ENCODE results near the gene TGM5. TPM values are rescaled to one million over a fixed set of nuclear protein-coding genes. Genes with fewer than 3 reads are reported as not detected.

The TGM5 gene
- total RNA-seq, 2 donors from 2014 or later = 0.56 to 1.0 TPM

GRCh38 chr15:43225950-43226255 is 40.8 kb downstream of the TGM5 start:
- DNase-seq (ENCODE audit: low spot score) = peak; percentile 55
- intact Hi-C loops (cut with DNase I) = loop anchor here (2.0 to 5.0 kb wide), 2 partner anchors 59 to 1104 kb away; no protein-coding TSS in a partner anchor

DNA sequence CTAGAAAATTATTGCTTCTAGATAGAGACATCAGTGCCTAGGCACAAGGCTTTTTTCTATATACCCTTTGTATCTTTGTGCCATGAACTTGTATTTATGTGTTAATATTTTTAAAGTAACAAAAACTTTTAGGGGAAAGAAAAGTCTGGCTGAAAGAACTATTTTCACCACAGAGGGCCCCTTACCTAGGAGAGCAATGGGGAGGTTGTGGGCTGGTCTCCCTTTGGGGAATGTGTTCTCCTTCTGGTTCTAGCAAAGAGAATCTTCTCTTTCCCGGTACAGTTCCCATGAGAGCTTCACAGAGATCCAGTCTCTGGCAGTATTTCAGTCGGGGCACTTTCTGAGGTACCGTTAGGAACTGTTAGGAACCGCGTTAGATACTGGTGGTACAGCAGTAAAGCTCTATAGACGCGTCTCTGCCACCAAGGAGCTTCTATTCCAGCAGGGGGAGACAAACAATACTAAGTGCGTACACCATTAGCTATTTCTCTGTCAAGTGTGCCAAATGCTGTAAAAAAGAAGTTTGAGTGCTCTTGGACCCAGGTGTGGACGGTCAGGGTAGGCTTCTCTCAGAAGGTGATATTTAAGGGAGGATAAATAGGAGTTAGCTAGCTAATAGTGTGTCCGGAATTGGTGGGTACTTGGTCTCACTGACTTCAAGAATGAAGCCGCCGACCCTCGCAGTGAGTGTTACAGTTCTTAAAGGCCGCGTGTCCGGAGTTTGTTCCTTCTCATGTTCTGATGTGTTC is 41.4 kb downstream of the TGM5 start:
- intact Hi-C loops (cut with DNase I) = loop anchor here in 1 of 2 donors (5.0 kb wide), 1 partner anchor 1103 kb away; no protein-coding TSS in a partner anchor

GRCh38 chr15:43221422-43221821 is 45.3 kb downstream of the TGM5 start:
- DNase-seq (ENCODE audit: low spot score) = no peak
- intact Hi-C loops (cut with DNase I) = no loop called here

More for the DNA sequence above, 41.4 kb downstream of the TGM5 start:
- peak; percentile 53 for DNase-seq (ENCODE audit: low spot score)

GRCh38 chr15:43220991-43221403 is 45.7 kb downstream of the TGM5 start, which contains the start of gene EPB42:
Gene EPB42 (minus strand): TSS chr15:43221018. CDS start chr15:43220825, 193 bp downstream.
- intact Hi-C loops (cut with DNase I) = no loop called here
- no peak for DNase-seq (ENCODE audit: low spot score)

DNA sequence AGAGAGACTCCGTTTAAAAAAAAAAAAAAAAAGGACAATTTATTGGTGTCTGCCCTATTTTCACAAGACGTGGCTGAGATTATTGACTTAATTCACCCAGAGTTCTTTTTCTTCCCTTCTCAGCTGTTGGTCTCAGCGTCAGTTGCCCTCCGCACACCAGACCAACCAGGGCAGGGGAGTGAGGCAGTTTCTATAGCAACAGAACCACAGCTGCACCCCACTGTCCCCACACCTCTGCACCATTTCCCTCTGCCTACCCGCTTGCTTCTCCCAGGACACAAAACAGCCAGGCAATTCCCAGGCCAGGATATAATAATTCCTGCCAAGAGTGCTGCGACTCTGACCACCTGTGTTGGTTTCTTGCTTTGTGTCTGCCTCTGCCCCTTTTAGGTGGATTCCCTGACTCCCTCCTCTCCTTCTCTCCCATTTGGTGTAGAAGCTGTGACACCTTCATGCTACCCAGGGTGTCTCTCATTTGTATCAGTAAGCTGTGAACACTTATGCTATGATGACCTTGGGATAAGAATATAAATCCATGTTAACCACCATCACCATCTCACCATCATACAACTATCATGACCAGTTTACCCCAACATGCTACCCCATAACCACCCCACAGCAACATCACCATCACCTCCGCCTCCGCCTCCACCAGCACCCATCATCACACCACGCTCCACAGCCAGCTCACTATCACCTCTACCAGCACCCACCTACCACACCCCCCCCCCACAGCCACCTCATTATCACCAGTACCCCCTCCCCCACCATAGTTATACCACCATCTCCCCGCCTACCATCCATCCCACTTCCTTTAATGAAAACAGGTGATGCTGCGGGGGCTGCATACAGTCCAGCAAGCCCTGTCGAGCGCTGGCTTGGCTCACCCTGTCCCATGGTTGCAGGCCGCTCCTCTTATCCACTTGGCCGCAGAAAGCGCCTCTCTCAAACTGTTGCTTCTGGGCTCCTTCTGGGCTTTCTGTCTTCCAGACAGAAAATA is 46.5 kb downstream of the TGM5 start:
- intact Hi-C loops (cut with DNase I) = loop anchor here in 1 of 2 donors (5.0 kb wide), 1 partner anchor 587 kb away; no protein-coding TSS in a partner anchor
- DNase-seq (ENCODE audit: low spot score) = peak; percentile 40

DNA sequence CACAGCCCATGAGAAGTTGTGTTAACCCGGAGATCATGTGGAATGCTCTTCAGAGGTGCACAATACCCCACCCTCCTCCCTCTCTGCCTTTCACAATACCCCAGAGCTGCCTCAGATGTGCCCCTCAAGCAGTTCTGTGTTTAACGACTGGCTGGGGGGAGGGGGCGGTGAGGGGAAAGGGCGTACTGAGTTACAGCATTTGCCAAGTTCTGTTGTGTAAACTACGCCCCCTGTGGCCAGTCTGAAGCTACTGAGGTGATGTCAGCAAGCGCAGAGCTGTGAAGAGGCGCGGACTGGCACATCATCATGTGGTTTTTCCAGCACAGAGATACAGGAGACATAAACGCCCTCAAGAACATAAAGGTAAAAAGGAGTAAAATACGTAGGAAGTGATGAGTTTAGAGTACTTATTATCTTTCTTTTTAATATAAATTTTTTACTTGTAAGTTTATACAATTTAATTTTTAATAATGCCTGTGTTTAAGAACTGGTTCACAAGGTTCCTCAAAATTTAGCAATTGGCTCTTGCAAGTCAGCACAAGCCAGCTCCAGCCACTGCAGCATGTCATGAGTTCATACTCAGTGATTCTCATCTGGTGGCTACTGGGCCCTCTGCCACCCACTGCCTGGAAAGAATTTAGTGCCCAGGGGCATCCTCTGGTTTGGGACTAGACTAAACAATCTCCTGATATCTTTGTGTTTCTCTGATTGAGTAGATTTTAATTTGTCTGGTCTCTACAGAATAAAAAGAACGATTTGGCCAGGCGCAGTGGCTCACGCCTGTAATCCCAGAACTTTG is 47.6 kb downstream of the TGM5 start:
- intact Hi-C loops (cut with DNase I) = loop anchor here in 1 of 2 donors (5.0 kb wide), 1 partner anchor 588 kb away; no protein-coding TSS in a partner anchor
- peak; percentile 76 for DNase-seq (ENCODE audit: low spot score)

DNA sequence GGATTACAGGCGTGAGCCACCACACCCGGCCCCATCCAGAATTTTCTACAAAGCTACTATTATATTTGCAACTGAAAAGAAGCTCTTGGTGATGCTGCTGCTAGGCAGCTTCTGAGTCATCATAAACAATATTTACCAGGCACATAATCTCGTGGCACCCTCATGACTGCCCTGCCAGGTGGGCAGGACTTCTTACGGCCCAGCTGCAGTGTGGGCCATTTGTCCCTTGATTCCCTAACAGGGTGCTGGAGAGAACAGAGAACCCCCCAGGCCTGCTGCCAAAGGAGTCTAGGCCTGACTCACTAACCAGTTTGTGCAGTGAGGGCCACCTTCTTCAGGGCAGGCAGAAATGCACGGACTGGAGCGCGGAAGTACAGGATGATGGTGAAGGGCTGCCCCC is 50.8 kb downstream of the TGM5 start:
- DNase-seq (ENCODE audit: low spot score) = peak; percentile 30
- intact Hi-C loops (cut with DNase I) = loop anchor here in 1 of 2 donors (5.0 kb wide), 1 partner anchor 591 kb away; no protein-coding TSS in a partner anchor

- DNase-seq (ENCODE audit: low spot score) = no peak
Measured at GRCh38 chr15:43214592-43215295, 52.0 kb downstream of the TGM5 start.

DNA sequence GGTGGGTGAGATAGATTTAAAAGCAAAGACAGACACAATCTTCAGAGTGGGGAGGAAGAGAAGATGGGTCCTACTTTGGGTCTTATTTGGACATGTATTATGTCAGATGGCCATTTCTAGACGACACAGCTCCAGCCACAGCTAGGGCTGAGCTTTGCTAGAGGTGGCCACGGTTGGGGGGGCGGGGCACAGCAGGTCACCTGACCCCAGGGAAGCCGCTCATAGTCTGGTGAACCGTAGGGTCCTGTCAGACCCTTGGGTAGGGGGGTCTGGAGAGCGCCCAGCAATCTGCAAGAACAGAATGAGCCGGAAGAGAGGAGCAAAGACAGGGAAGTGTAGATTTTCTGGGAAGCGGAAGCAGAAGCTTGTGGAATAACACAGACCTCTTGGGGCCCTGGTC is 52.6 kb downstream of the TGM5 start:
- DNase-seq (ENCODE audit: low spot score) = no peak
- intact Hi-C loops (cut with DNase I) = no loop called here

More at GRCh38 chr15:43214592-43215295, 52.0 kb downstream of the TGM5 start:
- intact Hi-C loops (cut with DNase I) = loop anchor here in 1 of 2 donors (5.0 kb wide), 1 partner anchor 593 kb away; no protein-coding TSS in a partner anchor

DNA sequence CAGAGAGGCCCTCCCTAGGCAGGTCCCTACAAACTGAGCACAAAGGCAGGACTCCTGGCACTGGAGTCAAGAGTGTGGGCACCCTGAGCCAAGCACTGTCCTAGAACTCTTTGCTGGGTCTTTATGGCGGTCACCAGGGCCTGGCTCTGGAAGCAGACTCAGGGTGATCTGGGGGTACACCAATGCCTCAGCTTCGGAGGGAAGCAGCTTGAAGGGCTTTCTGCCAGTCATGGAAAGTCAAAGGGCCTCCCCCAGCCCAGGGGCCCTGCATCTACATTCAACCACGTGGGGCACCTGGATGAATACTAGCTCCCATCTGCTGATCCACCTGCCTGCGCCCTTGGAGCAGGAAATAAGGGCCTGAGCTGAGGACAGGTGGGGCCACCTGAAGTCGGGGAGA is 53.3 kb downstream of the TGM5 start:
- intact Hi-C loops (cut with DNase I) = no loop called here
- no peak for DNase-seq (ENCODE audit: low spot score)

DNA sequence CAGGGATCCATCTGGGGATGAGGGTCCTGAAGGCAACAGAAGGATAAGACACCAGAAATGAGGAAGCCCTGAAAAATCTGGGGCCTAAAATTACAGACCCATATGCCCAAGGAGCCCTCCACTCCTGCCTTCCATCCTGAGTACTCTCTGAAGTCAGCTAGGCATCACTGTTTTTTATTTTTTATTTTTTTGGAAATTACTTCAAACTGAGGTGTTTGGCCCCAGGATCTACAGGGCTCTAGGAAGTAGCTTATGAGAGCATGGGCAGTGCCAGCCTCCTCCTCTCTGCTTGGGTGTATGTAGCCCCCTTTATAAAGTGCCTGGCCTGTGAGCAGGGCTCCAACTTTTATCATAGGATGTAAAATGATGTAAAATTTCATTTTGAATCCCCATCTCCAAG is 53.8 kb downstream of the TGM5 start:
- DNase-seq (ENCODE audit: low spot score) = no peak

GRCh38 chr15:43212299-43212698 is 54.4 kb downstream of the TGM5 start:
- intact Hi-C loops (cut with DNase I) = no loop called here
- DNase-seq (ENCODE audit: low spot score) = no peak

More for the DNA sequence above, 53.8 kb downstream of the TGM5 start:
- intact Hi-C loops (cut with DNase I) = no loop called here

DNA sequence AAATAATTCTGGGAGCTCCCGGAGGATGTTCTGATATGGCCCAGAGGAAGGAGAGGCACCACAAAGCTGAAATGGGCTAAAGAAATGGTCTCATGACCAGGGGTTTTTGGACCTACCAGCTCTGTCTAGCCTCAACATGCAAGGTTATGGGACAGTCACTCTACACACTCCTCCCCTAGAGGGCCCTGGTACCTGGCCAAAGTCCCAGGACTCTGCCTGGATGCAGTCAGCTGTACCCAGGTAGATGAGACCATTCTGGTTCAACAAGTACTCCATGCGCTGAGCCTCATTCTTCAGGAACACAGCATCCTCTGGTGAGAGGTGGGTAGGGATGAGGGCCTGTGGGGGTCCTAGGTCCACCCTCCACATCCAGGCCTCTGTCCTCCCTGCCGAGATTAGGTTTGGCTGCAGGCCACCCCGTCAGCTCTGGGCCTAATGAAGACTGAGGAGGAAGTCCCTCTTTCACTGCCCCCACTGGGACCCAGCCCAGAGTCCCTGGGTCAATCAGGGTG is 55.4 kb downstream of the TGM5 start:
- intact Hi-C loops (cut with DNase I) = no loop called here
- no peak for DNase-seq (ENCODE audit: low spot score)

DNA sequence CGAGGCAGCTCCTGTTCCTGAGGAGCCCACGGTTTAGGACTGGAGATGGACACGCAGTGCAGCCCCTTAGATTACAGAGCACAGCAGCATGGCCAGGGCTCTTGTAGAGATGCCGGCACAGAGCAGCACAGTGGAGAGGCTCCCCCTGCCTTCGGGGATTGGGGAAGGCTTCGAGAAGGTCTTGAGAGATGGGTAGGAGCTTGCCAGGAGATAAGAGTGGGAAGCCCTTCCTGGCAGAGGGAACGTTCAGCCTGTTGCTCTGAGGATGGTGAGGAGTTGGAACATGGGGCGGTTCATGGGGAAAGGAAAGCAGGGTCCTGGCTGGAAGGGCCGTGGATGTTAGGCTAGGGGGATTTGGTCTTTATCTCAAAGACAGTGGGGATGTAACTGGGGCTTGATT is 55.9 kb downstream of the TGM5 start:
- intact Hi-C loops (cut with DNase I) = no loop called here
- DNase-seq (ENCODE audit: low spot score) = no peak

DNA sequence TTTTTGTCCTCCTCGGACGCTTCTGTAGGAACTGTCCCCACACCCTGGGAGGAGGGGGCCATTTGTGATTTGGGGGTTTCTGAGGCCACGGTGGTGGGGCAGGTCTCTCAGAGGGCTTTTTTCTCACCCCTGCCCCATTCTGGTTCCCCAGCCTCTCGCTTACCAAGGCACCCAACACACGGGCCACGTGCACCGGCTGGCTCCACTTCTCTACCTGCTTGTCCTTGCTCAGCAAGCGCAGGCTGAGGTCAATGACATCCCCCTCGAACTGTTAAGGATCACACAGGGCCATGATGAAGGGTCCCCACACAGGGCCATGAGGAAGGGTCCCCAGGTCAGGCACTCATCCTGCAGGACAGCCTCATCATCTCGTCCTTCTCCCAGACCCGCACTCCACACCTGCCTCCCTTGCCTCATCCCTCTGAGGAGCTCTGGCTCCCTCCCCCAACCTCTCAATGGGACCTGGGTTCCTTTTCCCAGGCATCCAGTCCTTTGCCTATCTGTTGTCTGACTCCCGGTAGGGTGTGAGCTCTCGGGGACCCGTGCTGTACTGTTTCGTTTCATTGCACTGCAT is 56.5 kb downstream of the TGM5 start:
- intact Hi-C loops (cut with DNase I) = no loop called here
- DNase-seq (ENCODE audit: low spot score) = no peak

DNA sequence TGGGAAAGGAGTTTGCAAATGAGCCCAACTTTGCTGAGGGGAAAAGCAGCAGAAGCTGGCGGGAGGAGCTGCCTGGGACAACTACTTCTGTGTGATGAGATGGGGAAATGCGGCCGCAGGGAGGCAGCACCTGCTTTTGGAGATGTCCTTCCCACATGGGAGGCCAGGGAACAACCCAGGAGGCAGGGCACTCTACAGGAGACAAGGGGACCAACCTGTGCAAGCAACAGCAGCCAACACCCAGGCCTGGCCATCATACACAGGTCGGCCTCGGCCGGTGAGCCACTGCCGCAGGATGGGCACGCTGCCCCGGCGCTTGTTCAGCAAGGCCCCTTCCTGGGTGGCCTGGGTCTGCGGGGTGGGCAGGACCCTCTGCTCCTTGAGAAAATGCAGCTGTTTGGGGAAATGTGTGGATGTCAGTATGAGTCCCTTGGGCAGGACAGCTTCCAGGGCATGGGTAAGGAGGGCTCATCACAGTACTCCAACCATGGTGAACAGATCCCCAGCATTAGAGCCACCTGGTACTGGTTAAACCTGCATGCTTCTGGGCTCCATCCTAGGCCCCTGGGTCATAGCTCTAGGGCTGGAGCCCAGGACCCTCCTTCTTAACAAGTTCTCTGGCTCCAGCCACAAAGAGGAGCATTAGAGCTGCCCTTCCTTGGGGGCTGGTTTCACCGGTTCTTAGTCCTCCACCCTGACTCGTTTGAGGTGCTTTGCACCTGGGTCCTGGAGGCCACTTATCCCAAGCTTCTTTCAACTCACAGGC is 57.5 kb downstream of the TGM5 start:
- DNase-seq (ENCODE audit: low spot score) = no peak
- intact Hi-C loops (cut with DNase I) = no loop called here

All from posterior vena cava (tissue), 2 donors.